Neural crest cell (in vitro differentiated cells): ENCODE data around the gene CLHC1. TPM values are rescaled to one million over a fixed set of nuclear protein-coding genes. Genes with fewer than 3 reads are reported as not detected.
A peak's percentile ranks its signal among the peaks of the same experiment; 100 is the strongest.
"Not testable (repeated sequence)": the region's sequence is repeated elsewhere in the genome, so short reads cannot be mapped to it uniquely, and the experiment has no call there.

Experiments
- DNase-seq: peaks from one replicate; pipeline ENCODE4 v3.0.0; 2021; ENCODE audit warnings: low read depth, mixed read lengths, low spot score
- H3K27ac Mint-ChIP-seq: one replicate; pipeline ENCODE4 v1.8.0; 2021; ENCODE audit warnings: mild to moderate bottlenecking, mixed read lengths; ENCODE audit not compliant: unreplicated experiment
- H3K27me3 Mint-ChIP-seq: 2 replicates; pipeline ENCODE4 v1.8.0; 2021; ENCODE audit warnings: low read depth, mild to moderate bottlenecking, mixed read lengths
- H3K36me3 Mint-ChIP-seq: 2 replicates; pipeline ENCODE4 v1.8.0; 2021; ENCODE audit warnings: low read depth, mild to moderate bottlenecking, mixed read lengths
- H3K4me1 Mint-ChIP-seq: 2 replicates; pipeline ENCODE4 v1.8.0; 2021; ENCODE audit warnings: mixed read lengths
- H3K4me3 Mint-ChIP-seq: one replicate; pipeline ENCODE4 v1.8.0; 2021; ENCODE audit warnings: mild to moderate bottlenecking, mixed read lengths
- H3K9me3 Mint-ChIP-seq: 2 replicates; pipeline ENCODE4 v1.8.0; 2021; ENCODE audit warnings: mixed read lengths
- CTCF ChIP-seq: fragments of 200-600 bp; sonication (generic); conservative IDR thresholded peaks from 2 replicates; pipeline ENCODE4 v1.5.0; 2021; ENCODE audit warnings: antibody characterized with exemption, mild to moderate bottlenecking
- total RNA-seq: library from RNA; stranded (reverse); gene quantifications from 2 replicates; pipeline ENCODE4 v1.2.1, GENCODE V29; 2021

CLHC1 gene
- total RNA-seq, 1 donor from 2014 or later: 22.5 TPM

GRCh38 chr2:55232863-55233657 is 967 bp upstream of the CLHC1 start:
- peaks cover 12% of the 10 kb centered on the region for H3K36me3 Mint-ChIP-seq
- no peak for TF ChIP-seq CTCF
- peak overlapping the region; percentile 95 for H3K4me3 Mint-ChIP-seq
- no peaks in the 10 kb centered on the region for H3K27me3 Mint-ChIP-seq
- no peak for DNase-seq
- H3K4me1 Mint-ChIP-seq: peaks cover 50% of the 10 kb centered on the region
- no peaks in the 10 kb centered on the region for H3K9me3 Mint-ChIP-seq
- peak overlapping the region; percentile 97 for H3K27ac Mint-ChIP-seq

- Mint-ChIP-seq H3K27ac (peak overlapping the region; percentile 97), H3K27me3 (no peaks in the 10 kb centered on the region), H3K4me1 (peaks cover 54% of the 10 kb centered on the region), H3K4me3 (peak overlapping the region; percentile 95), H3K36me3 (peaks cover 12% of the 10 kb centered on the region), H3K9me3 (no peaks in the 10 kb centered on the region)
- DNase-seq: no peak
- TF ChIP-seq CTCF: no peak
Measured at GRCh38 chr2:55231546-55232083, 478 bp downstream of the CLHC1 start.

GRCh38 chr2:55230551-55230950 is 1.5 kb downstream of the CLHC1 start:
- Mint-ChIP-seq H3K9me3 (no peaks in the 10 kb centered on the region), H3K36me3 (peaks cover 10% of the 10 kb centered on the region), H3K27me3 (no peaks in the 10 kb centered on the region), H3K4me1 (peaks cover 54% of the 10 kb centered on the region), H3K4me3 (peak overlapping the region; percentile 95), H3K27ac (no peak overlapping the region)
- DNase-seq: no peak
- no peak for TF ChIP-seq CTCF

GRCh38 chr2:55229221-55229620 is 2.9 kb downstream of the CLHC1 start:
- Mint-ChIP-seq H3K27me3 (no peaks in the 10 kb centered on the region), H3K9me3 (no peaks in the 10 kb centered on the region), H3K36me3 (peaks cover 8% of the 10 kb centered on the region), H3K27ac (no peak overlapping the region), H3K4me3 (peak overlapping the region; percentile 73), H3K4me1 (peaks cover 52% of the 10 kb centered on the region)
- TF ChIP-seq CTCF: no peak
- no peak for DNase-seq

- Mint-ChIP-seq H3K4me3 (peak overlapping the region; percentile 47), H3K27ac (no peak overlapping the region), H3K36me3 (peaks cover 6% of the 10 kb centered on the region), H3K4me1 (peaks cover 42% of the 10 kb centered on the region), H3K27me3 (no peaks in the 10 kb centered on the region), H3K9me3 (no peaks in the 10 kb centered on the region)
- TF ChIP-seq CTCF: no peak
- no peak for DNase-seq
Measured at GRCh38 chr2:55228226-55228563, 3.9 kb downstream of the CLHC1 start.

- H3K27me3 Mint-ChIP-seq, H3K27ac Mint-ChIP-seq, H3K9me3 Mint-ChIP-seq, H3K36me3 Mint-ChIP-seq, DNase-seq: not testable (repeated sequence)
- H3K4me3 Mint-ChIP-seq: peak overlapping the region; percentile 47
- H3K4me1 Mint-ChIP-seq: peaks cover 45% of the 10 kb centered on the region
Measured at GRCh38 chr2:55227437-55228225, 4.5 kb downstream of the CLHC1 start.
